ENCODE measurements around the gene ARHGEF37.

- TF ChIP-seq CTCF (conservative IDR thresholded peaks at IDR 0.05 in 1 of 2, IDR thresholded peaks at IDR 0.05 in 1 of 2; ENCODE audit: extremely low read depth in 1 of 2, insufficient read depth in 1 of 2, low read depth in 1 of 2, low read length in 2 of 2) (no peak), EZH2 (IDR thresholded peaks at IDR 0.05; ENCODE audit: borderline replicate concordance, low read length) (no peak)
These were observed 76.0 kb downstream of the ARHGEF37 start for GRCh38 chr5:149657324-149657723.

Data from mammary epithelial cell (primary cell).